Gastroesophageal sphincter (tissue), 3 donors: ENCODE results near the gene CNTNAP5.

ENCODE experiments used
- CTCF ChIP-seq, 4 experiments: fragments of 200-600 bp in 2 of 4; fragments of 450-650 bp in 2 of 4; sonication (generic) in 1 of 4; IDR thresholded peaks; one replicate each; pipeline ENCODE4 v1.5.1; 2017 to 2019; ENCODE audit warnings: antibody characterized with exemption in 4 of 4, mild to moderate bottlenecking in 2 of 4, moderate library complexity in 2 of 4
- EP300 ChIP-seq: sonication (generic); formaldehyde crosslinking; IDR thresholded peaks from one replicate; pipeline ENCODE4 v1.6.1; 2017; ENCODE audit warnings: antibody characterized with exemption, mild to moderate bottlenecking
- POLR2A ChIP-seq, 2 donors: fragments of 450-650 bp; IDR thresholded peaks; one replicate each; pipeline ENCODE4 v1.6.1; 2017; ENCODE audit warnings: antibody characterized with exemption in 2 of 2, mild to moderate bottlenecking in 2 of 2, moderate library complexity in 1 of 2
- POLR2AphosphoS5 ChIP-seq: sonication (generic); formaldehyde crosslinking; IDR thresholded peaks from one replicate; pipeline ENCODE4 v1.6.1; 2017; ENCODE audit warnings: antibody characterized with exemption

- no peak for TF ChIP-seq POLR2A (IDR thresholded peaks at IDR 0.05)
- no peak for TF ChIP-seq EP300
- TF ChIP-seq CTCF (IDR thresholded peaks at IDR 0.05), result no peak
- no peak for TF ChIP-seq POLR2AphosphoS5
These were observed 55.4 kb downstream of the CNTNAP5 start for GRCh38 chr2:124080281-124081153.
